ENCODE results near the gene S100A9. TPM values are rescaled to one million over a fixed set of nuclear protein-coding genes. Genes with fewer than 3 reads are reported as not detected.
"Not testable (repeated sequence)": the region's sequence is repeated elsewhere in the genome, so short reads cannot be mapped to it uniquely, and the experiment has no call there.

Gene S100A9
- total RNA-seq, 1 donor from 2014 or later, result 1,065 TPM

- no peak for TF ChIP-seq CTCF (conservative IDR thresholded peaks at IDR 0.05)
- Mint-ChIP-seq H3K4me1 (ENCODE audit: unreplicated experiment) (peaks cover 10% of the 10 kb centered on the region), H3K27me3 (peaks cover 27% of the 10 kb centered on the region), H3K4me3 (no peak overlapping the region), H3K27ac (no peak overlapping the region), H3K9me3 (no peaks in the 10 kb centered on the region), H3K36me3 (no peaks in the 10 kb centered on the region)
- DNase-seq (ENCODE audit: extremely low spot score, unreplicated experiment), result peak; percentile 40
Observed at GRCh38 chr1:153346077-153346723, 11.5 kb upstream of the S100A9 start.

- not testable (repeated sequence) for H3K9me3 Mint-ChIP-seq, H3K27ac Mint-ChIP-seq, H3K36me3 Mint-ChIP-seq, H3K4me3 Mint-ChIP-seq
- H3K4me1 Mint-ChIP-seq (ENCODE audit: unreplicated experiment), result peaks cover 10% of the 10 kb centered on the region
- peaks cover 27% of the 10 kb centered on the region for H3K27me3 Mint-ChIP-seq
- peak; percentile 22 for DNase-seq (ENCODE audit: extremely low spot score, unreplicated experiment)
Observed at GRCh38 chr1:153347049-153347448, 10.6 kb upstream of the S100A9 start.

- Mint-ChIP-seq H3K27me3 (peaks cover 27% of the 10 kb centered on the region), H3K4me1 (ENCODE audit: unreplicated experiment) (peaks cover 10% of the 10 kb centered on the region), H3K9me3 (no peaks in the 10 kb centered on the region), H3K4me3 (peak overlapping the region; percentile 10), H3K36me3 (no peaks in the 10 kb centered on the region), H3K27ac (no peak overlapping the region)
- TF ChIP-seq CTCF (conservative IDR thresholded peaks at IDR 0.05), result no peak
- DNase-seq (ENCODE audit: extremely low spot score, unreplicated experiment), result peak; percentile 29
Observed at GRCh38 chr1:153347856-153348255, 9.8 kb upstream of the S100A9 start.

- Mint-ChIP-seq H3K27me3 (peaks cover 27% of the 10 kb centered on the region), H3K36me3 (no peaks in the 10 kb centered on the region), H3K4me1 (ENCODE audit: unreplicated experiment) (peaks cover 5% of the 10 kb centered on the region), H3K27ac (no peak within 1 kb of the TSS), H3K9me3 (no peaks in the 10 kb centered on the region), H3K4me3 (peak within 1 kb of the TSS; percentile 10)
- DNase-seq (ENCODE audit: extremely low spot score, unreplicated experiment), result peak; percentile 49
- no peak for TF ChIP-seq CTCF (conservative IDR thresholded peaks at IDR 0.05)
Observed at GRCh38 chr1:153348511-153349362, 8.9 kb upstream of the S100A9 start, which contains the start of gene PGLYRP4. Gene PGLYRP4, minus strand, starts transcription at chr1:153348841. Its CDS starts 909 bp downstream, at chr1:153347932.

GRCh38 chr1:153349363-153350320 lies 8.0 kb upstream of the S100A9 start:
- Mint-ChIP-seq H3K36me3 (no peaks in the 10 kb centered on the region), H3K9me3 (no peaks in the 10 kb centered on the region), H3K27ac (no peak overlapping the region), H3K4me1 (ENCODE audit: unreplicated experiment) (peaks cover under 1% of the 10 kb centered on the region), H3K27me3 (peaks cover 22% of the 10 kb centered on the region), H3K4me3 (no peak overlapping the region)
- DNase-seq (ENCODE audit: extremely low spot score, unreplicated experiment), result peak; percentile 58
- TF ChIP-seq CTCF (conservative IDR thresholded peaks at IDR 0.05), result no peak

Data from type B pancreatic cell (in vitro differentiated cells).